ENCODE results near the gene NTHL1. TPM values are rescaled to one million over a fixed set of nuclear protein-coding genes. Genes with fewer than 3 reads are reported as not detected.
A peak's percentile ranks its signal among the peaks of the same experiment; 100 is the strongest.

Gene NTHL1
- total RNA-seq, 1 donor from 2014 or later = 13.7 TPM

GRCh38 chr16:2019921-2020831 lies 27.5 kb downstream of the NTHL1 start:
- Mint-ChIP-seq H3K27ac (ENCODE audit: unreplicated experiment) (no peak overlapping the region), H3K4me1 (ENCODE audit: low read depth, unreplicated experiment) (peaks cover 1% of the 10 kb centered on the region), H3K36me3 (ENCODE audit: low read depth, unreplicated experiment) (no peaks in the 10 kb centered on the region), H3K4me3 (ENCODE audit: unreplicated experiment) (no peak overlapping the region), H3K9me3 (ENCODE audit: unreplicated experiment) (no peaks in the 10 kb centered on the region), H3K27me3 (ENCODE audit: low read depth, unreplicated experiment) (peaks cover 20% of the 10 kb centered on the region)
- H3K36me3 ChIP-seq (ENCODE audit: insufficient read depth, low read length) = no peaks in the 10 kb centered on the region
- TF ChIP-seq EZH2 (IDR thresholded peaks at IDR 0.05; ENCODE audit: insufficient read depth, low read length) = peak; percentile 62
- no peak for TF ChIP-seq CTCF (IDR thresholded peaks at IDR 0.05; ENCODE audit: insufficient read depth, low read depth, low read length)
- no peak overlapping the region for H3K9ac ChIP-seq (ENCODE audit: low read length)
- H4K20me1 ChIP-seq (ENCODE audit: insufficient read depth, low read length) = no peaks in the 10 kb centered on the region
- peaks cover 15% of the 10 kb centered on the region for H3K4me1 ChIP-seq (ENCODE audit: insufficient read depth, low read length)
- H3K4me3 ChIP-seq (ENCODE audit: insufficient read depth, low read depth, low read length) = peak overlapping the region; percentile 23
- no peak for DNase-seq (ENCODE audit: low read depth)
- no peaks in the 10 kb centered on the region for H3K79me2 ChIP-seq (ENCODE audit: insufficient read depth, low read length)
- H2AFZ ChIP-seq (ENCODE audit: low read depth, low read length) = peak overlapping the region; percentile 63
- no peak overlapping the region for H3K27ac ChIP-seq (ENCODE audit: low read depth, low read length)
- no peaks in the 10 kb centered on the region for H3K27me3 ChIP-seq (ENCODE audit: insufficient read depth, low read length)
- no peaks in the 10 kb centered on the region for H3K9me3 ChIP-seq (ENCODE audit: insufficient read depth, low read depth, low read length)
- no peak for FAIRE-seq
- peak overlapping the region; percentile 74 for H3K4me2 ChIP-seq (ENCODE audit: low read length)

GRCh38 chr16:2019518-2019920 lies 28.1 kb downstream of the NTHL1 start, which contains the start of gene NPW:
NPW (plus strand) TSS chr16:2019785.
- peaks cover 15% of the 10 kb centered on the region for H3K4me1 ChIP-seq (ENCODE audit: insufficient read depth, low read length)
- H3K36me3 ChIP-seq (ENCODE audit: insufficient read depth, low read length) = no peaks in the 10 kb centered on the region
- FAIRE-seq = no peak
- no peak within 1 kb of the TSS for H3K27ac Mint-ChIP-seq (ENCODE audit: unreplicated experiment)
- no peak for DNase-seq (ENCODE audit: low read depth)
- no peaks in the 10 kb centered on the region for H3K9me3 Mint-ChIP-seq (ENCODE audit: unreplicated experiment)
- no peak for TF ChIP-seq EZH2 (IDR thresholded peaks at IDR 0.05; ENCODE audit: insufficient read depth, low read length)
- TF ChIP-seq CTCF (IDR thresholded peaks at IDR 0.05; ENCODE audit: insufficient read depth, low read depth, low read length) = no peak
- H3K9ac ChIP-seq (ENCODE audit: low read length) = no peak within 1 kb of the TSS
- peaks cover 1% of the 10 kb centered on the region for H3K4me1 Mint-ChIP-seq (ENCODE audit: low read depth, unreplicated experiment)
- H3K27me3 Mint-ChIP-seq (ENCODE audit: low read depth, unreplicated experiment) = peaks cover 20% of the 10 kb centered on the region
- no peaks in the 10 kb centered on the region for H3K9me3 ChIP-seq (ENCODE audit: insufficient read depth, low read depth, low read length)
- peak within 1 kb of the TSS; percentile 23 for H3K4me3 ChIP-seq (ENCODE audit: insufficient read depth, low read depth, low read length)
- H3K36me3 Mint-ChIP-seq (ENCODE audit: low read depth, unreplicated experiment) = no peaks in the 10 kb centered on the region
- no peak within 1 kb of the TSS for H3K4me3 Mint-ChIP-seq (ENCODE audit: unreplicated experiment)
- no peak within 1 kb of the TSS for H3K27ac ChIP-seq (ENCODE audit: low read depth, low read length)
- no peaks in the 10 kb centered on the region for H4K20me1 ChIP-seq (ENCODE audit: insufficient read depth, low read length)
- no peaks in the 10 kb centered on the region for H3K27me3 ChIP-seq (ENCODE audit: insufficient read depth, low read length)
- H3K79me2 ChIP-seq (ENCODE audit: insufficient read depth, low read length) = no peaks in the 10 kb centered on the region
- peak within 1 kb of the TSS; percentile 74 for H3K4me2 ChIP-seq (ENCODE audit: low read length)
- peak within 1 kb of the TSS; percentile 63 for H2AFZ ChIP-seq (ENCODE audit: low read depth, low read length)

Measured in astrocyte (in vitro differentiated cells and primary cell).